Measurements from ENCODE around the gene CCNY.

CCNY gene

GRCh38 chr10:35574924-35575352 lies 238.6 kb downstream of the CCNY start:
- TF ChIP-seq CTCF (conservative IDR thresholded peaks at IDR 0.05; ENCODE audit: low read depth, low read length): peak; percentile 57
- H3K4me3 ChIP-seq (ENCODE audit: low read depth, low read length): no peak overlapping the region
- peak; percentile 85 for DNase-seq (ENCODE audit: low read depth)

- no peak for TF ChIP-seq CTCF (conservative IDR thresholded peaks at IDR 0.05; ENCODE audit: low read depth, low read length)
- H3K4me3 ChIP-seq (ENCODE audit: low read depth, low read length): no peak overlapping the region
- DNase-seq (ENCODE audit: low read depth): no peak
Measured at GRCh38 chr10:35575640-35576039, 239.3 kb downstream of the CCNY start.

- TF ChIP-seq CTCF (conservative IDR thresholded peaks at IDR 0.05; ENCODE audit: low read depth, low read length): no peak
- H3K4me3 ChIP-seq (ENCODE audit: low read depth, low read length): no peak overlapping the region
- DNase-seq (ENCODE audit: low read depth): no peak
Measured at GRCh38 chr10:35576730-35577129, 240.4 kb downstream of the CCNY start.

- no peak for TF ChIP-seq CTCF (conservative IDR thresholded peaks at IDR 0.05; ENCODE audit: low read depth, low read length)
- DNase-seq (ENCODE audit: low read depth): peak; percentile 66
- no peak overlapping the region for H3K4me3 ChIP-seq (ENCODE audit: low read depth, low read length)
Measured at GRCh38 chr10:35577926-35578617, 241.8 kb downstream of the CCNY start.

- no peak for TF ChIP-seq CTCF (conservative IDR thresholded peaks at IDR 0.05; ENCODE audit: low read depth, low read length)
- no peak for DNase-seq (ENCODE audit: low read depth)
- H3K4me3 ChIP-seq (ENCODE audit: low read depth, low read length): no peak overlapping the region
Measured at GRCh38 chr10:35578618-35578956, 242.3 kb downstream of the CCNY start.

- no peak for DNase-seq (ENCODE audit: low read depth)
- TF ChIP-seq CTCF (conservative IDR thresholded peaks at IDR 0.05; ENCODE audit: low read depth, low read length): no peak
Measured at GRCh38 chr10:35579116-35579515, 242.8 kb downstream of the CCNY start.

GRCh38 chr10:35579726-35580422 lies 243.6 kb downstream of the CCNY start:
- DNase-seq (ENCODE audit: low read depth): no peak

More at GRCh38 chr10:35579116-35579515, 242.8 kb downstream of the CCNY start:
- H3K4me3 ChIP-seq (ENCODE audit: low read depth, low read length): no peak overlapping the region

More at GRCh38 chr10:35579726-35580422, 243.6 kb downstream of the CCNY start:
- TF ChIP-seq CTCF (conservative IDR thresholded peaks at IDR 0.05; ENCODE audit: low read depth, low read length): no peak
- H3K4me3 ChIP-seq (ENCODE audit: low read depth, low read length): no peak overlapping the region

Data from choroid plexus epithelial cell (primary cell).